GM12891 (cell line): ENCODE results near the gene RASSF10.

Source experiments
- PAX5 ChIP-seq: IDR thresholded peaks from 2 replicates; pipeline ENCODE4 v1.6.1; 2011; ENCODE audit warnings: low read length, moderate library complexity, mild to moderate bottlenecking; ENCODE audit not compliant: insufficient read depth, severe bottlenecking
- POLR2A ChIP-seq: IDR thresholded peaks from 2 replicates; pipeline ENCODE4 v1.6.1; 2011; ENCODE audit warnings: low read depth, low read length, control low read depth
- POLR2AphosphoS5 ChIP-seq: IDR thresholded peaks from 2 replicates; pipeline ENCODE4 v1.6.1; 2011; ENCODE audit warnings: low read depth, low read length, control low read depth
- TAF1 ChIP-seq: IDR thresholded peaks from 2 replicates; pipeline ENCODE4 v1.6.1; 2011; ENCODE audit warnings: low read depth, low read length, control low read depth

GRCh38 chr11:12961615-12962014, 47.5 kb upstream of the RASSF10 start:
- no peak for TF ChIP-seq POLR2A
- TF ChIP-seq POLR2AphosphoS5, result no peak
- no peak for TF ChIP-seq TAF1
- no peak for TF ChIP-seq PAX5
